Right atrium auricular region (tissue), 2 donors: ENCODE data around the gene RHD. TPM values are rescaled to one million over a fixed set of nuclear protein-coding genes. Genes with fewer than 3 reads are reported as not detected.

Source experiments
- DNase-seq: peaks from one replicate; pipeline ENCODE4 v3.0.0-alpha.2; 2019; ENCODE audit warnings: low spot score
- H3K27ac ChIP-seq, 2 donors: fragments of 200-600 bp; sonication (generic); 1 replicate in 1 of 2; 2 replicates in 1 of 2; pipeline ENCODE4 v1.5.1; 2016 to 2019
- H3K27me3 ChIP-seq, 2 donors: fragments of 200-600 bp; sonication (generic); one replicate each; pipeline versions ENCODE4 v1.5.1 to v1.6.0; 2017 to 2019
- H3K36me3 ChIP-seq: fragments of 200-600 bp; sonication (generic); one replicate; pipeline ENCODE4 v1.5.1; 2016
- H3K4me1 ChIP-seq, 2 donors: fragments of 200-600 bp; sonication (generic); one replicate each; pipeline versions ENCODE4 v1.5.1 to v1.6.0; 2017 to 2019
- H3K4me3 ChIP-seq, 2 donors: fragments of 200-600 bp; sonication (generic); 1 replicate in 1 of 2; 2 replicates in 1 of 2; pipeline ENCODE4 v1.5.1; 2017 to 2019; ENCODE audit warnings: mild to moderate bottlenecking in 1 of 2, moderate library complexity in 1 of 2
- H3K9me3 ChIP-seq, 2 donors: fragments of 200-600 bp; sonication (generic); one replicate each; pipeline ENCODE4 v1.5.1; 2019
- total RNA-seq, 2 donors: library from RNA; depleted of rRNA; stranded (reverse); fragments of >200 nt; gene quantifications; one replicate each; pipeline ENCODE4 v1.1.0, GENCODE V29; 2016
- TF ChIP-seq, protein P1 (sequence below), 2 donors: fragments of 200-600 bp; sonication (generic); IDR thresholded peaks; one replicate each; pipeline ENCODE4 v1.5.1; 2019; ENCODE audit warnings: antibody characterized with exemption in 2 of 2

Gene RHD
- total RNA-seq, 2 donors from 2014 or later: 0.59 TPM; not detected in 1

DNA sequence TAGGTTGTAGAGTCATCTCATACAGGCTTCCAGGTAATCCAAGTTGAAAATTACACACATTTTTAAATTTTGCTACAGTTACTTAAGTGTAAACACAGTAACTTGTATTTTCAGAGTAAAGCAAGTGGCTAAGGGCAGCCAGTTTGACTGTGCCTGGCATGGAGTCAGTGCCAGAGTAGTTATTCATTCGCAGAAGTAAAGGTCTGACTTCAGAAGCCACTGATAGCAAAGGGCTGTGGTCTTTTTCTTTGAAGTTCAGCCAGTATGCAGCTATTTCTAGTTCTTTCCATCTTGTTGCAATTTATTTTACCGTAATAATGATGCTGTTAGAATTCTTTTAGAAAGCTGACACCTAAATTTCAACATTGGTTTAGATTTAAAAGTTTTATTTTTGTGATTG is 75.2 kb downstream of the RHD start:
- no peak for DNase-seq
- no peak overlapping the region for H3K4me3 ChIP-seq
- no peaks in the 10 kb centered on the region for H3K27me3 ChIP-seq
- no peak overlapping the region for H3K27ac ChIP-seq
- H3K9me3 ChIP-seq: no peaks in the 10 kb centered on the region
- H3K4me1 ChIP-seq: no peaks in the 10 kb centered on the region
- TF ChIP-seq, protein P1, sequence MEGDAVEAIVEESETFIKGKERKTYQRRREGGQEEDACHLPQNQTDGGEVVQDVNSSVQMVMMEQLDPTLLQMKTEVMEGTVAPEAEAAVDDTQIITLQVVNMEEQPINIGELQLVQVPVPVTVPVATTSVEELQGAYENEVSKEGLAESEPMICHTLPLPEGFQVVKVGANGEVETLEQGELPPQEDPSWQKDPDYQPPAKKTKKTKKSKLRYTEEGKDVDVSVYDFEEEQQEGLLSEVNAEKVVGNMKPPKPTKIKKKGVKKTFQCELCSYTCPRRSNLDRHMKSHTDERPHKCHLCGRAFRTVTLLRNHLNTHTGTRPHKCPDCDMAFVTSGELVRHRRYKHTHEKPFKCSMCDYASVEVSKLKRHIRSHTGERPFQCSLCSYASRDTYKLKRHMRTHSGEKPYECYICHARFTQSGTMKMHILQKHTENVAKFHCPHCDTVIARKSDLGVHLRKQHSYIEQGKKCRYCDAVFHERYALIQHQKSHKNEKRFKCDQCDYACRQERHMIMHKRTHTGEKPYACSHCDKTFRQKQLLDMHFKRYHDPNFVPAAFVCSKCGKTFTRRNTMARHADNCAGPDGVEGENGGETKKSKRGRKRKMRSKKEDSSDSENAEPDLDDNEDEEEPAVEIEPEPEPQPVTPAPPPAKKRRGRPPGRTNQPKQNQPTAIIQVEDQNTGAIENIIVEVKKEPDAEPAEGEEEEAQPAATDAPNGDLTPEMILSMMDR (IDR thresholded peaks at IDR 0.05): no peak
- peaks cover 20% of the 10 kb centered on the region for H3K36me3 ChIP-seq

DNA sequence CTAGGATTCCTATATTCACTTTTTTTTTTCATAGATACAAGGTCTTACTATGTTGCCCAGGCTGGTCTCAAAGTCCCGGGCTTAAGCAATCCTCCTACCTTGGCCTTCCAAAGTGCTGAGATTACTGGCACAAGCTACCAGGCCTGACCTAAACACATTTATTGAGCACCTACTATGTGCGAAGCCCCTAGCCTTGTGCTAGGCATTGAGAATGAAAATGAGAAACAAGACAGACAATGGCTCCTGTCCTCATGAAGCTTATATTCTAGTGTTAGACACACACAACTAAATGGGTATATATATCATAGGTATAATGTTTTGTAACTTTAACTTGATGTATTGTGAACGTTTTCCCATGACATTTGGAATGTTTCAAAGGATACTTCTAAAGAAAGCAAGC is 77.3 kb downstream of the RHD start:
- no peaks in the 10 kb centered on the region for H3K27me3 ChIP-seq

DNA sequence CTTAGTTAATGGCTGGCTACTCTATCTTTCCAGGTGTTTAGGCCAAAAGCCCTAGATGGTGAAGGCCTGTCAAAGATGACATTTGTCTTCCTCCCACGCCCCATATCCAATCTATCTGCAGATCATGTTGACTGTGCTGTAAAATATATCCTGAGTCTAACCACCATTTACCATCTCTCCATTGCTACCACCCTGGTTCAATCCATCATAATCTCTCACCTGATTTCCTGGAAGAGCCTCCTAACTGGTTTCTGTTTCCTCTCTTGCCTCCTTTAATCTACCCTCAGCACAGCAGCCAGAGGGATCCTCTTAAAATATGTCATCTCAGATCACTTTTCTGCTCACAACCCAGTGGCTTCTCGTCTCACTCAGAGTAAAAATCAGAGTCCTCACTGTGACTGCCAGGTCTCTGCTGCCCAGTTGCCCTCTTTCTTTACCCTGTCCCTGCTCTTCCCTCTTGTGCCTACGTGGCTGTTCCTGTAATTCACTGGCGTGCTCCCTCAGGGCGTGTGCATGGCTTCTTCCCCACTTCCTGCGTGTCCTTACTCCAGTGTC is 83.6 kb downstream of the RHD start:
- Histone ChIP-seq H3K36me3 (peaks cover 50% of the 10 kb centered on the region), H3K9me3 (no peaks in the 10 kb centered on the region), H3K27ac (no peak overlapping the region), H3K27me3 (no peaks in the 10 kb centered on the region), H3K4me3 (no peak overlapping the region), H3K4me1 (no peaks in the 10 kb centered on the region)
- TF ChIP-seq, protein P1 (IDR thresholded peaks at IDR 0.05): no peak
- DNase-seq: no peak

More for the DNA sequence above, 77.3 kb downstream of the RHD start:
- TF ChIP-seq, protein P1 (IDR thresholded peaks at IDR 0.05): no peak
- H3K4me1 ChIP-seq: no peaks in the 10 kb centered on the region
- H3K36me3 ChIP-seq: peaks cover 26% of the 10 kb centered on the region
- H3K27ac ChIP-seq: no peak overlapping the region
- H3K4me3 ChIP-seq: no peak overlapping the region
- H3K9me3 ChIP-seq: no peaks in the 10 kb centered on the region
- no peak for DNase-seq

DNA sequence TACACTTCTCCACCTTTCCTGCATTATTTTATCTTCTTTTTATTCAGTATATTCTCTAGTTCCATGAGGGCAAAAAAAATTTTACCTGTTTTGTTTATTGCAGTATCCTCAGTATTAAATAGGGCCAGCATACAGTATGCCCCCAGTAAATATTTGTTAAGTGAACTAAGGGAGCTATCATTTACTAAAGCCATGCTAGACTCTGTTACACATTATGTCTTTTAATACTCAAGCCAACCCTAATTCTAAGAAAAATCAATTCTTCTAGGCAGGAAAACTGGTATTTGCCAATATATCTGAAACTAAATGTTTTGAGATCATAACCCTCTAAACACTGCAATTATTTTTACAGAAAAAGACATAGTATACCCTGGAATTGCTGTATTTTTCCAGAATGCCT is 84.1 kb downstream of the RHD start:
- Histone ChIP-seq H3K4me3 (no peak overlapping the region), H3K27ac (no peak overlapping the region), H3K9me3 (no peaks in the 10 kb centered on the region), H3K4me1 (peaks cover 0 to 4% of the 10 kb centered on the region in 2 donors), H3K27me3 (no peaks in the 10 kb centered on the region), H3K36me3 (peaks cover 55% of the 10 kb centered on the region)
- TF ChIP-seq, protein P1 (IDR thresholded peaks at IDR 0.05): no peak
- no peak for DNase-seq

DNA sequence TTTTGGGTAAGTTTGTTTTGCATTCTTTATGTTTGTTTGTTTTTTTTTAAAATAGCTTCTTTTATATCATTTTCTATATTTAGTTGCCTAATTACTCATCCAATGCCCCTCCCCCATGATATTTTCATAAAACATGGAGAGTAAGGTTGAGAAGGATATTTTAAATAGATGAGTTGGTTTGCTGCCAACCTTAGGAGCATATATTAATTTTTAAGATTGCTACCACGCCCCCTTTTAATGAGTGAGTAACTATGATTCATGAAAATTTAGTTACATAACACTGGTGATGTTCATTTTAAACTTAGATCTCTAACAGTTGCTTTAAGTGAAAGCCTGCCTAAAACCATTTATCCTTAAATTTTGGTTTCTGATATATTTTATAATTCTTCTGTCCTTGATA is 84.5 kb downstream of the RHD start:
- no peaks in the 10 kb centered on the region for H3K27me3 ChIP-seq
- H3K36me3 ChIP-seq: peaks cover 59% of the 10 kb centered on the region
- no peak overlapping the region for H3K27ac ChIP-seq
- TF ChIP-seq, protein P1 (IDR thresholded peaks at IDR 0.05): no peak
- H3K9me3 ChIP-seq: no peaks in the 10 kb centered on the region
- H3K4me1 ChIP-seq: peaks cover 0 to 4% of the 10 kb centered on the region in 2 donors
- no peak for DNase-seq
- no peak overlapping the region for H3K4me3 ChIP-seq
